MM.1S (cell line): ENCODE measurements around the gene MMADHC.

ENCODE experiments used
- EZH2 ChIP-seq: fragments of 300-600 bp; sonication (generic); optimal IDR thresholded peaks from 2 replicates; pipeline ENCODE3; 2017; ENCODE audit warnings: low read depth, mild to moderate bottlenecking, antibody characterized with exemption, low read length, mixed read lengths
- TF ChIP-seq, protein P1 (sequence below): fragments of 300-600 bp; sonication (generic); IDR thresholded peaks from 2 replicates; pipeline ENCODE4 v1.5.1; 2016; ENCODE audit warnings: antibody characterized with exemption, low read length, mixed read lengths

DNA sequence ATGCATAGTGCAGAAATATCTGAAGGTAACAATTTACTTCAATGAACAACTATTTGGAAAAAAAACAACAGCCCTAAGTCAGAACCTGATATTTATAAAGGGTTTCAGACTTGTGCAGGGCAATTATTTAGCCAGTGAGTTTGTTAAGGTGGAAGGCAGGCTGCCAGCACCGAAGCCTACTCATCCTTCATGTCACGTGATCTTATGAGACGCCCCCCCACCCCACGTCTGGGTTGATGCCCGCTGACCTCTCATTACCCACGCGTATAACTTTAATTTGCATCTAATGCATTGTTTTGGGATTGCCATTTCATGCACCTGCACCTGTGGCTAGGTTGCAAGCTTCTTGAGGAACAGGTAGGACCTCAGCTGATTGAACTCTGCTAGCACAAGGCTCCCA lies 52.9 kb downstream of the MMADHC start:
- TF ChIP-seq, protein P1, sequence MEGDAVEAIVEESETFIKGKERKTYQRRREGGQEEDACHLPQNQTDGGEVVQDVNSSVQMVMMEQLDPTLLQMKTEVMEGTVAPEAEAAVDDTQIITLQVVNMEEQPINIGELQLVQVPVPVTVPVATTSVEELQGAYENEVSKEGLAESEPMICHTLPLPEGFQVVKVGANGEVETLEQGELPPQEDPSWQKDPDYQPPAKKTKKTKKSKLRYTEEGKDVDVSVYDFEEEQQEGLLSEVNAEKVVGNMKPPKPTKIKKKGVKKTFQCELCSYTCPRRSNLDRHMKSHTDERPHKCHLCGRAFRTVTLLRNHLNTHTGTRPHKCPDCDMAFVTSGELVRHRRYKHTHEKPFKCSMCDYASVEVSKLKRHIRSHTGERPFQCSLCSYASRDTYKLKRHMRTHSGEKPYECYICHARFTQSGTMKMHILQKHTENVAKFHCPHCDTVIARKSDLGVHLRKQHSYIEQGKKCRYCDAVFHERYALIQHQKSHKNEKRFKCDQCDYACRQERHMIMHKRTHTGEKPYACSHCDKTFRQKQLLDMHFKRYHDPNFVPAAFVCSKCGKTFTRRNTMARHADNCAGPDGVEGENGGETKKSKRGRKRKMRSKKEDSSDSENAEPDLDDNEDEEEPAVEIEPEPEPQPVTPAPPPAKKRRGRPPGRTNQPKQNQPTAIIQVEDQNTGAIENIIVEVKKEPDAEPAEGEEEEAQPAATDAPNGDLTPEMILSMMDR, result no peak
- TF ChIP-seq EZH2, result no peak
